ENCODE measurements around the gene RC3H1. TPM values are rescaled to one million over a fixed set of nuclear protein-coding genes. Genes with fewer than 3 reads are reported as not detected.

The RC3H1 gene
- total and polyA plus RNA-seq, 2 of the 13 experiments (the other 11 are each of a cell fraction or from before 2014, with no cell fraction given): 11.2 to 19.6 TPM

- TF ChIP-seq ZBTB40 (IDR thresholded peaks at IDR 0.05) (no peak), ZBTB40 (CRISPR knock-in tag; IDR thresholded peaks at IDR 0.05) (no peak), SALL2 (CRISPR knock-in tag; IDR thresholded peaks at IDR 0.05) (no peak), YEATS4 (CRISPR knock-in tag; IDR thresholded peaks at IDR 0.05; ENCODE audit: borderline replicate concordance) (no peak)
Measured at GRCh38 chr1:174017231-174017970, 4.8 kb downstream of the RC3H1 start (continued).

All from HepG2 (cell line).